Astrocyte of the cerebellum (primary cell): Measurements from ENCODE around the gene PRKCE.

Experiments
- DNase-seq: peaks from one replicate; pipeline ENCODE4 v3.0.0-alpha.2; 2011; ENCODE audit warnings: low read depth
- H3K4me3 ChIP-seq: 2 replicates; pipeline ENCODE4 v1.5.1; 2011; ENCODE audit warnings: mild to moderate bottlenecking, low read depth, low read length, moderate library complexity
- CTCF ChIP-seq: IDR thresholded peaks from 2 replicates; pipeline ENCODE4 v1.5.1; 2012; ENCODE audit warnings: low read length, low read depth, moderate library complexity, mild to moderate bottlenecking; ENCODE audit errors: missing control alignments
- in situ Hi-C: cut with HindIII; loops from 2 replicates; pipeline ENCODE4 v1.10.0; 2017; ENCODE audit warnings: low sequenced_read_pairs

The PRKCE gene

GRCh38 chr2:46130511-46130910 lies 479.0 kb downstream of the PRKCE start:
- in situ Hi-C loops: no loop called here
- no peak for DNase-seq
- H3K4me3 ChIP-seq: no peak overlapping the region
- TF ChIP-seq CTCF: no peak

GRCh38 chr2:46132996-46133395 lies 481.5 kb downstream of the PRKCE start:
- no peak for TF ChIP-seq CTCF
- in situ Hi-C loops: no loop called here
- no peak overlapping the region for H3K4me3 ChIP-seq
- no peak for DNase-seq

DNA sequence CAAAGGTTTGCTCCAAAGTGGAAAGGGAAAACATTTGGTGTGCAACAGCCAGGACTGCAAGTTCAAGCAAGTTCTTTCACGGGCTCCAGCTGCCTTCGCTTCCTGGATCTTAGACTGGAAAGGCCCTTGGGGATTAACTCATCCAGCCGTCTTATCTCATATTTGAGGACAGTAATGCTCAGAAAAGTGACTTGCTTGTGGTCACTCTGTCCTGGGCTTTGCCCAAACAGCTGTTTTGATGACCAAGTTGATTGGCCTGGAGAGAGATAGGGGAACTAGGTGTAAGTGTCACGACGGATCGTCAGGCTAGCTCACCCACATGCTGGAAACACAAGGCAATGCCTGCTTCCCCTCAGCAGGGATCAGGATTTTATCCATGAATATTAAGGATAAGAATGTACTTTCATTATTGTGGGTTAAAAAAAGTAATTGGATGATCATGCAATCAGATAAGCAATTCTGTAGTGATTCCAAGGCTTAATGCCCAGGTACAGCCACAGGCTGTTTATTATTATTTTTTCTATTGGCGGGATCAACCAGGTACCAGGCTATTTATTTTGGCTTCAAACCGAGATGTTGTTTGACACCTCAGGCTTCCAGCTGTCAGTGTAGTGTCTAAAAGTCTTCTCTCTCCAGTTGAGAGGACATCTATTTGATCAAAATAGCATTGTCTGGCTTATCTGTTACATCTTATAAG lies 483.2 kb downstream of the PRKCE start:
- in situ Hi-C loops: no loop called here
- H3K4me3 ChIP-seq: no peak overlapping the region
- no peak for TF ChIP-seq CTCF
- no peak for DNase-seq

- DNase-seq: no peak
- TF ChIP-seq CTCF: no peak
- no peak overlapping the region for H3K4me3 ChIP-seq
- in situ Hi-C loops: no loop called here
Observed at GRCh38 chr2:46135228-46135855, 483.9 kb downstream of the PRKCE start.

- DNase-seq: no peak
- no peak overlapping the region for H3K4me3 ChIP-seq
- no peak for TF ChIP-seq CTCF
- in situ Hi-C loops: no loop called here
Observed at GRCh38 chr2:46135958-46136357, 484.5 kb downstream of the PRKCE start.

GRCh38 chr2:46136481-46136880 lies 485.0 kb downstream of the PRKCE start:
- no peak for TF ChIP-seq CTCF
- H3K4me3 ChIP-seq: no peak overlapping the region
- no peak for DNase-seq
- in situ Hi-C loops: no loop called here

DNA sequence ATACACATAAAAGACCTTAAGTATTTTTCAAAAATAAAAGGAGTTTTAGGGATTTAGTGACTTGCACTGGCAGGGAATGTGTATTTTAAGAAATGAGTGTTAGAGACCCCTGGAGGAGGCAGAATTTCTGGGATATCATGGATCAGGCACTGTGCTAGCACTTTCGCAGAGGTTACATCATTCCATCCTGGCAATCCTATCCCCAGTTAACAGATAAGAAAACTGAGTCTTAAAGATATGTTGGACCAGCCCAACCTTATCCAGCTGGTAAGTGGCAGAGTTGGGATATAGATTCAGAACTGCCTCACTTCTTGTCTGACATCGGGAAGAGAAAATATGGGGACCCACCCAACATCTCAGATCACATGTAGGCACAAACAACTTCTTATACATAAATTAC lies 485.5 kb downstream of the PRKCE start:
- TF ChIP-seq CTCF: no peak
- no peak for DNase-seq
- H3K4me3 ChIP-seq: no peak overlapping the region
- in situ Hi-C loops: no loop called here
